ENCODE results near the gene VOPP1. TPM values are rescaled to one million over a fixed set of nuclear protein-coding genes. Genes with fewer than 3 reads are reported as not detected.

VOPP1 gene
- total and polyA plus RNA-seq, 9 donors = 28.0 to 52.1 (median 48.6) TPM

DNA sequence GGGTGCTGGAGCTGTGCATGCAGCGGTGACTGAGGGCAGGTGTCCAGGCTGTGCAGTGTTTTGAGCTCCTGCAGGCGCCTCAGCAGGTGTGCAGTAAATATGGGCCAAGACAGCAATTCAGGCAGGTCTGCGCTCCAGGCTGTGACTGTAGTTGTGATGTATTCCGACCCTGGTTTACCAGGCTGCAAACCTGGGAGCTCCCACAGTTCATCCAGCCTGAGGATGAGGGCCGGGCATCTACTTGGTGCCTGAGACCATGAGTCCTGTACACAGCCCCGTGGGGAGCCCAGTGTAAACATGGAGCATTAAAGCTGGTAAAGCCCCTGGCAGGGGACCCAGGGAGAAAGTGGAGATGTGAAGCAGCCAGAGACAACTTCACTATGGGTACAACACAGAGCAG, 82.8 kb downstream of the VOPP1 start:
- no peaks in the 10 kb centered on the region for H3K9me3 ChIP-seq
- intact Hi-C loops (cut with DNase I) = no loop called here
- WGBS, 3 donors = 90 to 94% (median 92%) methylated on average over 6 of the region's 6 CpGs
- H3K36me3 ChIP-seq = no peaks in the 10 kb centered on the region
- DNase-seq = no peak
- no peaks in the 10 kb centered on the region for H3K4me1 ChIP-seq (ENCODE audit: insufficient read depth)
- H3K27ac ChIP-seq = no peak overlapping the region
- no peaks in the 10 kb centered on the region for H3K27me3 ChIP-seq
- TF ChIP-seq POLR2A (IDR thresholded peaks at IDR 0.05) = no peak
- TF ChIP-seq, protein P1, sequence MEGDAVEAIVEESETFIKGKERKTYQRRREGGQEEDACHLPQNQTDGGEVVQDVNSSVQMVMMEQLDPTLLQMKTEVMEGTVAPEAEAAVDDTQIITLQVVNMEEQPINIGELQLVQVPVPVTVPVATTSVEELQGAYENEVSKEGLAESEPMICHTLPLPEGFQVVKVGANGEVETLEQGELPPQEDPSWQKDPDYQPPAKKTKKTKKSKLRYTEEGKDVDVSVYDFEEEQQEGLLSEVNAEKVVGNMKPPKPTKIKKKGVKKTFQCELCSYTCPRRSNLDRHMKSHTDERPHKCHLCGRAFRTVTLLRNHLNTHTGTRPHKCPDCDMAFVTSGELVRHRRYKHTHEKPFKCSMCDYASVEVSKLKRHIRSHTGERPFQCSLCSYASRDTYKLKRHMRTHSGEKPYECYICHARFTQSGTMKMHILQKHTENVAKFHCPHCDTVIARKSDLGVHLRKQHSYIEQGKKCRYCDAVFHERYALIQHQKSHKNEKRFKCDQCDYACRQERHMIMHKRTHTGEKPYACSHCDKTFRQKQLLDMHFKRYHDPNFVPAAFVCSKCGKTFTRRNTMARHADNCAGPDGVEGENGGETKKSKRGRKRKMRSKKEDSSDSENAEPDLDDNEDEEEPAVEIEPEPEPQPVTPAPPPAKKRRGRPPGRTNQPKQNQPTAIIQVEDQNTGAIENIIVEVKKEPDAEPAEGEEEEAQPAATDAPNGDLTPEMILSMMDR (IDR thresholded peaks at IDR 0.05) = no peak
- no peak for TF ChIP-seq EP300 (IDR thresholded peaks at IDR 0.05)
- H3K4me3 ChIP-seq = no peak overlapping the region

DNA sequence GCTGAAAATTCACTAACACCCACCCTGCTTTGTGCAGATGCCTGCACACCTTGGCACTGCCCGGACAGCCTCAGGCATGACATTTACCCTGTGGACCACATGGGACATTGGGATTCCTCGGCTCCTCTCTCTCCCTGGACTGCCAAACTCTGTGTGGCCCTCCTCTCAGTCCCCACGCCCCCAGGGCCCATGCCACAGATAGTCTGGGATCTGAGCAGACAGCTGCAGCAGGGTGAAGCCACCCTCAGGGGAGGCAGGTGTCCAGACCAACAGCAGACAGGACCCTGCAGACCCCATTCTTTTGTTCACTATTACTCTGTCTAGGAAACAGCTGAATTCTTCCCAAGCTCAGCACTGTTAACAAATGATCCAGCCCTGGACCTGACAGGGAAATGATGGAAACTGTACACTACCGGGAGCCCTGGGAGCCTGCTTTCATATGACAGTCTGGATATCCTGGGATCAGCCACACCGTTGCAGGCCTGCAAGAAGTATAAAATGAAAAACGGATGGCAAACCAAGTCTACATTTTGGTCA, 83.4 kb downstream of the VOPP1 start:
- no peaks in the 10 kb centered on the region for H3K27me3 ChIP-seq
- TF ChIP-seq EP300 (IDR thresholded peaks at IDR 0.05) = no peak
- TF ChIP-seq POLR2A (IDR thresholded peaks at IDR 0.05) = no peak
- TF ChIP-seq, protein P1 (IDR thresholded peaks at IDR 0.05) = no peak
- no peak overlapping the region for H3K4me3 ChIP-seq
- no peak for DNase-seq
- H3K27ac ChIP-seq = no peak overlapping the region
- H3K4me1 ChIP-seq (ENCODE audit: insufficient read depth) = no peaks in the 10 kb centered on the region
- no peaks in the 10 kb centered on the region for H3K9me3 ChIP-seq
- intact Hi-C loops (cut with DNase I) = no loop called here
- 94 to 95% (median 94%) methylated on average over 6 of the region's 6 CpGs for WGBS, 3 donors
- no peaks in the 10 kb centered on the region for H3K36me3 ChIP-seq

DNA sequence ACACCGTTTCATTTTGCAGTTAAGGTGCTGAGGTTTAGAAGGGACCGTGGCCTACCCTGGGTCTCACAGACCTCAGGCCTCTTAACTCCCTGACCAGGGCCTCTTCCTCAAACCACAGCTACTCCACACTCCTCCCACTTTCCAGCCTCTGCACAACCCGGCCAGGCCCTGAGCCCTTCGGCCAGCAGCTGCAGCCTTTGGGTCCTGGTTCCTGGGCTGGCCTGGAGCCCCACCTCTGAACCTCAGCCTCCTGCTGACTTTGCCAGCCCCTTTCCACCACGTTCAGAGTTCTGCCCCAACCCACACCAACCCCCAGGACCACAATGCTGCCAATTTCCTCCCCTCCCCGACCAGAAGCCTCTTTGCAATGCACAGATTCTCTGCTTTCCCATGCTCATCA, 84.1 kb downstream of the VOPP1 start:
- H3K4me3 ChIP-seq = no peak overlapping the region
- no peaks in the 10 kb centered on the region for H3K27me3 ChIP-seq
- H3K36me3 ChIP-seq = no peaks in the 10 kb centered on the region
- intact Hi-C loops (cut with DNase I) = no loop called here
- H3K27ac ChIP-seq = no peak overlapping the region
- DNase-seq = no peak
- TF ChIP-seq EP300 (IDR thresholded peaks at IDR 0.05) = no peak
- no peaks in the 10 kb centered on the region for H3K9me3 ChIP-seq
- no peaks in the 10 kb centered on the region for H3K4me1 ChIP-seq (ENCODE audit: insufficient read depth)
- WGBS, 3 donors = 51 to 88% (median 63%) methylated on average over 6 of the region's 6 CpGs

DNA sequence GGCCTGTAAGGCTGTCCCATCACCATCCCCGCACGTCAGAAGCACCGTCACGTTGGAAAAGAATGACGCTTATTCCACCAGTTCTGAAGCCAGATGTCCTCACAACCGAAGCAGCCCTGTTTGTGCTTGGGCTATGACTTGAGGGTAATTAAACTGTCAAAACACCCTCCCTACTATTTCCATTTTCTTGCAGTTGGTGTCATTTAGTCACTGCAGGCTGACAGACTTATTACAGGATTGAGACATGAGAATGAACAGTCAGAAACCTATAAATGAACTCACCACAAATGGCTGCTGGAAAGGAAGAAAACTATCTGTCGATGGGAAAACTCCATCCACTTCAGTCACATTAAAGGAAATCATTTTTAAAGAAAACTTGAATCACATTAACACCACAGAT, 85.3 kb downstream of the VOPP1 start:
- no peaks in the 10 kb centered on the region for H3K36me3 ChIP-seq
- 85 to 94% (median 92%) methylated on average over 7 of the region's 7 CpGs for WGBS, 3 donors
- TF ChIP-seq, protein P1 (IDR thresholded peaks at IDR 0.05) = no peak
- TF ChIP-seq EP300 (IDR thresholded peaks at IDR 0.05) (no peak), POLR2A (IDR thresholded peaks at IDR 0.05) (no peak)
- DNase-seq = no peak
- no peak overlapping the region for H3K4me3 ChIP-seq
- H3K9me3 ChIP-seq = no peaks in the 10 kb centered on the region
- intact Hi-C loops (cut with DNase I) = no loop called here
- no peaks in the 10 kb centered on the region for H3K27me3 ChIP-seq
- no peaks in the 10 kb centered on the region for H3K4me1 ChIP-seq (ENCODE audit: insufficient read depth)
- H3K27ac ChIP-seq = no peak overlapping the region

DNA sequence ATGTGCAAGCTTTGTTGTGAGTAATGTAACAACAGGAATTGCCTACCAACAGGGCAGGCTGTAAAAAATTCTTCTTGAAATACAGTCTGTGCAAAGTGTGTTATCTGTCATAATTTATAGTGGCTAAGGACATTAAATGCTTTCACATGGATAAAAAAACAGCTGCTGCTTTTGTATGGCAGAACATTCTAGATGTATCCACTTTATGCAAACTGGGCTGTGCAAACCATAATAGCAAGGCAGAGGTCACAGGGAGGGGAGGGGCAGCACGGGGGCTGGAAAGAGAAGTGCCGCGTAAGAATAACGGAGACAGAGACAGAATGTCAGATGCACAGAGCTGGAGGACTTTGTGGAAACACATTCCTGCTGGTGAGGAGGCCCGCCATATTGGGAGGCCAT, 86.1 kb downstream of the VOPP1 start:
- 65 to 76% (median 76%) methylated on average over 5 of the region's 5 CpGs for WGBS, 3 donors
- H3K9me3 ChIP-seq = no peaks in the 10 kb centered on the region
- TF ChIP-seq, protein P1 (IDR thresholded peaks at IDR 0.05) = no peak
- DNase-seq = no peak
- no peaks in the 10 kb centered on the region for H3K27me3 ChIP-seq
- no peak overlapping the region for H3K4me3 ChIP-seq
- H3K36me3 ChIP-seq = no peaks in the 10 kb centered on the region
- no peak overlapping the region for H3K27ac ChIP-seq
- intact Hi-C loops (cut with DNase I) = no loop called here
- H3K4me1 ChIP-seq (ENCODE audit: insufficient read depth) = no peaks in the 10 kb centered on the region

All from ovary (tissue), 9 donors.